IMR-90 (cell line): ENCODE measurements around the gene ZNF423. TPM values are rescaled to one million over a fixed set of nuclear protein-coding genes. Genes with fewer than 3 reads are reported as not detected.
"Not testable (repeated sequence)": the region's sequence is repeated elsewhere in the genome, so short reads cannot be mapped to it uniquely, and the experiment has no call there.

ENCODE experiments used
- ATAC-seq: fragments of 200-7000 bp; cut with Tn5 transposase; 2 replicates; pipeline ENCODE4 v1.9.1; 2020; ENCODE audit warnings: low read depth, mild to moderate bottlenecking, moderate library complexity
- BruUV-seq: library from RNA; stranded (reverse); fragments of 400-500 nt; replicated peaks from 2 replicates; lab custom pipeline; 2021; lab: Mats Ljungman, UMichigan
- CTCF ChIA-PET: fragments of 300-600 bp; formaldehyde crosslinking; extraction: SDS; loops from one replicate; lab custom pipeline; 2021; ENCODE audit warnings: antibody characterized with exemption; lab: Yijun Ruan, JAX
- POLR2A ChIA-PET: fragments of 300-600 bp; sonication (Branson Sonifier 250); formaldehyde crosslinking; loops from one replicate; lab custom pipeline; 2022; ENCODE audit warnings: antibody characterized with exemption; ENCODE audit not compliant: unreplicated experiment; lab: Charles Lee
- DNase-seq: peaks from one replicate; pipeline ENCODE4 v3.0.0; 2013
- H2AFZ ChIP-seq: replicated peaks from 2 replicates; pipeline ENCODE3; 2013; ENCODE audit warnings: low read length, mild to moderate bottlenecking; ENCODE audit not compliant: poor library complexity
- H2AK5ac ChIP-seq: 2 replicates; pipeline ENCODE4 v1.6.1; 2013; ENCODE audit warnings: low read depth, low read length, inconsistent platforms
- H2AK9ac ChIP-seq: replicated peaks from 2 replicates; pipeline ENCODE3; 2013; ENCODE audit warnings: mild to moderate bottlenecking, low read depth, low read length, moderate library complexity; ENCODE audit not compliant: poor library complexity
- H2BK120ac ChIP-seq: 2 replicates; pipeline ENCODE4 v1.6.1; 2013; ENCODE audit warnings: low read depth, low read length, inconsistent platforms
- H2BK15ac ChIP-seq: 3 replicates; pipeline ENCODE4 v1.6.1; 2013; ENCODE audit warnings: low read depth, low read length, inconsistent platforms
- H2BK20ac ChIP-seq: 2 replicates; pipeline ENCODE4 v1.6.1; 2013; ENCODE audit warnings: low read depth, mild to moderate bottlenecking, inconsistent platforms, low read length, moderate library complexity
- H2BK5ac ChIP-seq: 2 replicates; pipeline ENCODE4 v1.6.1; 2013; ENCODE audit warnings: mild to moderate bottlenecking, low read depth, low read length, inconsistent platforms; ENCODE audit not compliant: poor library complexity, severe bottlenecking
- H3K14ac ChIP-seq: replicated peaks from 2 replicates; pipeline ENCODE4 v1.6.1; 2013; ENCODE audit warnings: low read depth, low read length, inconsistent platforms
- H3K18ac ChIP-seq: 2 replicates; pipeline ENCODE4 v1.6.1; 2013; ENCODE audit warnings: low read depth, low read length, control low read depth
- H3K23ac ChIP-seq: 2 replicates; pipeline ENCODE4 v1.6.1; 2013; ENCODE audit warnings: low read depth, low read length, inconsistent platforms
- H3K27ac ChIP-seq: 2 replicates; pipeline ENCODE4 v1.5.1; 2013; ENCODE audit warnings: mild to moderate bottlenecking, control low read depth, low read length; ENCODE audit not compliant: insufficient read depth
- H3K27me3 ChIP-seq: 2 replicates; pipeline ENCODE4 v1.6.1; 2013; ENCODE audit warnings: low read length; ENCODE audit not compliant: control insufficient read depth, insufficient read depth
- H3K36me3 ChIP-seq: 2 replicates; pipeline ENCODE4 v1.6.1; 2013; ENCODE audit warnings: low read length, mixed read lengths; ENCODE audit not compliant: control insufficient read depth, insufficient read depth
- H3K4ac ChIP-seq: 2 replicates; pipeline ENCODE4 v1.6.1; 2013; ENCODE audit warnings: low read depth, low read length, inconsistent platforms
- H3K4me1 ChIP-seq: 2 replicates; pipeline ENCODE4 v1.6.1; 2013; ENCODE audit warnings: low read length, mixed read lengths; ENCODE audit not compliant: control insufficient read depth, insufficient read depth
- H3K4me2 ChIP-seq: 2 replicates; pipeline ENCODE4 v1.6.1; 2013; ENCODE audit warnings: low read depth, mild to moderate bottlenecking, control low read depth, low read length, moderate library complexity
- H3K4me3 ChIP-seq: 2 replicates; pipeline ENCODE4 v1.5.1; 2013; ENCODE audit warnings: low read depth, mild to moderate bottlenecking, control low read depth, low read length, moderate library complexity; ENCODE audit not compliant: insufficient read depth
- H3K56ac ChIP-seq: 2 replicates; pipeline ENCODE4 v1.6.1; 2013; ENCODE audit warnings: low read length, inconsistent platforms; ENCODE audit not compliant: insufficient read depth; ENCODE audit errors: extremely low read depth
- H3K79me1 ChIP-seq, 2 experiments: 2 replicates each; pipeline ENCODE4 v1.6.1; 2013; ENCODE audit warnings: low read length in 2 of 2, inconsistent platforms in 1 of 2, low read depth in 1 of 2
- H3K9ac ChIP-seq: 2 replicates; pipeline ENCODE4 v1.6.1; 2013; ENCODE audit warnings: low read depth, low read length, control low read depth
- H3K9me1 ChIP-seq: 2 replicates; pipeline ENCODE4 v1.6.1; 2013; ENCODE audit warnings: low read length, inconsistent platforms; ENCODE audit not compliant: insufficient read depth
- H3K9me3 ChIP-seq: 2 replicates; pipeline ENCODE4 v1.6.1; 2013; ENCODE audit warnings: low read length; ENCODE audit not compliant: control insufficient read depth, insufficient read depth
- H4K20me1 ChIP-seq: 2 replicates; pipeline ENCODE4 v1.6.1; 2013; ENCODE audit warnings: low read length, inconsistent platforms; ENCODE audit not compliant: insufficient read depth
- H4K5ac ChIP-seq: 2 replicates; pipeline ENCODE4 v1.6.1; 2013; ENCODE audit warnings: mild to moderate bottlenecking, low read depth, low read length, control low read depth
- H4K8ac ChIP-seq, 2 experiments: 2 replicates each; pipeline ENCODE4 v1.6.1; 2013; ENCODE audit warnings: low read depth in 2 of 2, low read length in 2 of 2, control low read depth in 1 of 2, inconsistent platforms in 1 of 2
- H4K91ac ChIP-seq: 2 replicates; pipeline ENCODE4 v1.6.1; 2013; ENCODE audit warnings: low read depth, low read length, inconsistent platforms; ENCODE audit not compliant: insufficient read depth
- BHLHE40 ChIP-seq: fragments of 150-350 bp; IDR thresholded peaks from 2 replicates; pipeline ENCODE4 v1.6.1; 2016; ENCODE audit warnings: mild to moderate bottlenecking, low read depth, low read length
- POLR2A ChIP-seq: IDR thresholded peaks from 2 replicates; pipeline ENCODE4 v1.6.1; 2012; ENCODE audit warnings: mild to moderate bottlenecking, low read depth, low read length
- WGBS, 2 experiments: methylation state at CpG; one replicate each; pipeline versions ENCODE4 v1.1.5 to v1.1.7; 2013; ENCODE audit warnings: missing lambda C conversion rate in 2 of 2; ENCODE audit not compliant: insufficient read length in 1 of 2; ENCODE audit errors: extremely low coverage in 2 of 2; 5-methylcytosine and 5-hydroxymethylcytosine counted together
- dilution Hi-C: fragments of 300-500 bp; cut with HindIII; formaldehyde crosslinking; loops from one replicate; pipeline ENCODE4 v1.14.3; 2018; ENCODE audit warnings: low sequenced_read_pairs; ENCODE audit not compliant: unreplicated experiment
- in situ Hi-C: fragments of 300-500 bp; cut with MboI; formaldehyde crosslinking; loops from 3 replicates; pipeline ENCODE4 v1.14.3; 2019; ENCODE audit warnings: low sequenced_read_pairs, inconsistent platforms, mixed read lengths
- intact Hi-C: fragments of 100-400 bp; cut with micrococcal nuclease; formaldehyde crosslinking; loops from 2 replicates; pipeline ENCODE4 v1.10.0; 2022
- polyA plus RNA-seq, 3 experiments: library from polyadenylated mRNA; depleted of rRNA; stranded (reverse); fragments of >200 nt; gene quantifications; 2 replicates each; pipeline ENCODE4 v1.2.3, GENCODE V29; 2012; ENCODE audit warnings: low replicate concordance in 1 of 3
- total RNA-seq: library from RNA; depleted of rRNA; stranded (reverse); fragments of >200 nt; gene quantifications from 2 replicates; pipeline ENCODE4 v1.2.3, GENCODE V29; 2012

ZNF423 gene
- total and polyA plus RNA-seq, 2 of the 4 experiments (the other 2 are of a cell fraction) = under 0.01 to 0.10 TPM

- ATAC-seq (no peak), DNase-seq (peak; percentile 1)
- H3K79me1 ChIP-seq = no peaks in the 10 kb centered on the region
- no peak overlapping the region for H4K8ac ChIP-seq
- no peak overlapping the region for H2BK20ac ChIP-seq
- H3K36me3 ChIP-seq = no peaks in the 10 kb centered on the region
- no peak for TF ChIP-seq BHLHE40
- no peak for TF ChIP-seq POLR2A
- ChIA-PET CTCF (no interaction called here), POLR2A (no interaction called here)
- no peaks in the 10 kb centered on the region for H3K9me1 ChIP-seq
- intact Hi-C loops (no loop called here), dilution Hi-C loops (no loop called here), in situ Hi-C loops (no loop called here)
- H4K91ac ChIP-seq = no peak overlapping the region
- no peak overlapping the region for H3K14ac ChIP-seq
- no peak overlapping the region for H3K18ac ChIP-seq
- H3K4me1 ChIP-seq = no peaks in the 10 kb centered on the region
- no peak overlapping the region for H2AFZ ChIP-seq
- H3K4me2 ChIP-seq = no peak overlapping the region
- H2BK5ac ChIP-seq = no peak overlapping the region
- H3K4me3 ChIP-seq = no peak overlapping the region
- H3K9me3 ChIP-seq = no peaks in the 10 kb centered on the region; the same call in 1 of the 2 replicates
- H3K27ac ChIP-seq = no peak overlapping the region
- H3K27me3 ChIP-seq = peaks cover 9% of the 10 kb centered on the region; the same call in 1 of the 2 replicates
- no TSS peak for BruUV-seq
- no peak overlapping the region for H3K9ac ChIP-seq
- no peak overlapping the region for H2AK5ac ChIP-seq
- no peak overlapping the region for H2BK120ac ChIP-seq
- no peak overlapping the region for H3K23ac ChIP-seq
- no peak overlapping the region for H4K5ac ChIP-seq
- H2BK15ac ChIP-seq = no peak overlapping the region
- no peak overlapping the region for H2AK9ac ChIP-seq
- H4K20me1 ChIP-seq = no peaks in the 10 kb centered on the region
- WGBS, 2 experiments = no CpG with 5 or more reads among the region's 2 CpGs
- no peak overlapping the region for H3K4ac ChIP-seq
- H3K56ac ChIP-seq = no peak overlapping the region
These were observed 292.2 kb downstream of the ZNF423 start for GRCh38 chr16:49563666-49564065.

DNA sequence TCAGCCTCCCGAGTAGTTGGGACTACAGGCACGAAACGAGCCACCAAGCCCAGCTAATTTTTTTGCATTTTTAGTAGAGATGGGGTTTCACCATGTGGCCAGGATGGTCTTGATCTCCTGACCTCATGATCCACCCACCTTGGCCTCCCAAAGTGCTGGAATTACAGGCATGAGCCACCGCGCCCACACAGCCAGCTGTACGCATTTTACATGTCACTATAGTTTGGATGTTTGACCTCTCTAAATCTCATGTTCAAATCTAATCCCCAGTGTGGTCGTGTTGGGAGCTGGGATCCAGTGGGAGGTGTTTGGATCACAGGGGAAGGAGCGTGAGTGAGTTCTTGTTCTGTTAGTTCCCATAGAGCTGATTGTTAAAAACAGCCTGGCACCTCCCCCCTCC is 293.0 kb downstream of the ZNF423 start:
- H4K8ac ChIP-seq, H3K56ac ChIP-seq, H3K9ac ChIP-seq, H4K20me1 ChIP-seq, H3K9me1 ChIP-seq, H2AK9ac ChIP-seq, intact Hi-C loops, in situ Hi-C loops, H2BK20ac ChIP-seq, H3K18ac ChIP-seq, H2BK120ac ChIP-seq, H2BK5ac ChIP-seq, ATAC-seq, H3K14ac ChIP-seq, BruUV-seq, H3K36me3 ChIP-seq, H2AFZ ChIP-seq, H3K4me1 ChIP-seq, CTCF ChIA-PET, dilution Hi-C loops, H3K79me1 ChIP-seq, H3K23ac ChIP-seq, H3K4ac ChIP-seq, H2BK15ac ChIP-seq, H2AK5ac ChIP-seq, H3K4me2 ChIP-seq, H3K27ac ChIP-seq, H4K5ac ChIP-seq, H3K9me3 ChIP-seq, DNase-seq, H4K91ac ChIP-seq, H3K4me3 ChIP-seq, POLR2A ChIA-PET: not testable (repeated sequence)
- no CpG with 5 or more reads among the region's 8 CpGs for WGBS, 2 experiments
- peaks cover 11% of the 10 kb centered on the region; the same call in 1 of the 2 replicates for H3K27me3 ChIP-seq
